ENCODE measurements around the gene RLF. TPM values are rescaled to one million over a fixed set of nuclear protein-coding genes. Genes with fewer than 3 reads are reported as not detected.

RLF gene
- polyA plus RNA-seq, 2 of the 4 experiments (the other 2 are of a cell fraction): 4.7 to 7.9 TPM

DNA sequence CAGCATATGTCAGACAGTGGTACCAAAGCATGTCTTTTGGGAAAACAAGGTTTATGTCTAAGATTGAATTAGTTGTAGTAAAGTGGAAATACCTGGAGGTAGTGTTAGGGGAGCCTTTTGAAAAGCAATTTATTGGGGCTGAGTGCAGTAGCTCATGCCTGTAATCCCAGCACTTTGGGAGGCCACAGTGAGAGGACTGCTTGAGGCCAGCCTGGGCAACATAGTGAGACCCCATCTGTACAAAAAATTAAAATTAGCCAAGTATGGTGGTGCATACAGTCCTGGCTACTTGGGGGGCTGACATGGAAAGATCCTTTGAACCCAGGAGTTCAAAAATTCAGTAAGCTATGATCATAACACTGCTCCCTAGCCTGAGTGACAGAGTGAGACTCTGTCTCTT is 104.1 kb downstream of the RLF start:
- Histone ChIP-seq H3K9me3 (no peaks in the 10 kb centered on the region), H3K4me2 (no peak overlapping the region), H3K4me1 (no peaks in the 10 kb centered on the region), H3K4me3 (no peak overlapping the region), H3K27ac (no peak overlapping the region)
- DNase-seq (ENCODE audit: low read depth in 1 of 2, low spot score in 1 of 2): no peak
- no peak for FAIRE-seq
- TF ChIP-seq EP300 (IDR thresholded peaks at IDR 0.05) (no peak), HEYL (CRISPR knock-in tag; IDR thresholded peaks at IDR 0.05) (no peak), HMGXB4 (CRISPR knock-in tag; IDR thresholded peaks at IDR 0.05; ENCODE audit: borderline replicate concordance) (no peak), RFX5 (IDR thresholded peaks at IDR 0.05) (no peak), HDAC2 (IDR thresholded peaks at IDR 0.05) (no peak), CBX2 (IDR thresholded peaks at IDR 0.05; ENCODE audit: borderline replicate concordance, low read depth) (no peak), TFCP2L1 (CRISPR knock-in tag; IDR thresholded peaks at IDR 0.05) (no peak), CTCF (IDR thresholded peaks at IDR 0.05) (no peak), NPAS2 (CRISPR knock-in tag; IDR thresholded peaks at IDR 0.05; ENCODE audit: borderline replicate concordance) (no peak), NR3C1 (IDR thresholded peaks at IDR 0.05) (no peak), MYC (IDR thresholded peaks at IDR 0.05; ENCODE audit: borderline replicate concordance, low read length) (no peak), BHLHE40 (IDR thresholded peaks at IDR 0.05; ENCODE audit: low read depth, low read length) (no peak), CBX8 (IDR thresholded peaks at IDR 0.05) (no peak), ZFP36 (IDR thresholded peaks at IDR 0.05; ENCODE audit: borderline replicate concordance, partially characterized antibody) (no peak), HOXB13 (CRISPR knock-in tag; IDR thresholded peaks at IDR 0.05; ENCODE audit: low read depth) (no peak), RCOR1 (IDR thresholded peaks at IDR 0.05; ENCODE audit: low read depth, low read length) (no peak), ZNF302 (CRISPR knock-in tag; IDR thresholded peaks at IDR 0.05) (no peak), CHD4 (IDR thresholded peaks at IDR 0.05; ENCODE audit: borderline replicate concordance) (no peak)
- ChIA-PET POLR2A (no interaction called here), CTCF (interaction anchor here (1.2 kb wide), 1 partner anchor 113 kb away, joined by 3 read pairs; no protein-coding TSS in a partner anchor)
- no peak for ATAC-seq

DNA sequence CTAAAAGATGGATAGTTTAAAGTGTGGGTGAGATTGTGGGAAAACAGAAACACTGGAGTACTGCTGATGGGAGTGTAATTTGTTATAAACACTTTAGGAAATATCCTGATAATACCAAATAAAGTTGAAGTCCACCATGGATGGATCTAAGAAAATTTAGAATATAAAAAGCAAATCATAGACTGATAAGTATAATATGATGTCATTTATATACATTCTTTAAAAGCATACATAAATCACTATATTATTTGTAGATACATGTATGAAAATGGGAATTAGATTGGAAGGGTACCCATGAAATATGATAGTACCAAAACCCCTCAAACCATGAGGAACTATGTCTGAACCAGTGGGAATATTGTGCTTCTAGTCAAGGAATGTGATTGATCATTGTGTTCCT is 104.7 kb downstream of the RLF start:
- POLR2A ChIA-PET: interaction anchor here (1.0 kb wide), 1 partner anchor 8 kb away, joined by 4 read pairs; the partner anchor contains the start of gene ZMPSTE24
- no peak for TF ChIP-seq NR3C1 (IDR thresholded peaks at IDR 0.05)
- TF ChIP-seq TFCP2L1 (CRISPR knock-in tag; IDR thresholded peaks at IDR 0.05): no peak
- no peak for TF ChIP-seq HOXB5 (CRISPR knock-in tag; IDR thresholded peaks at IDR 0.05)
- TF ChIP-seq EHF (CRISPR knock-in tag; IDR thresholded peaks at IDR 0.05): no peak
- no peak for TF ChIP-seq BHLHE40 (IDR thresholded peaks at IDR 0.05; ENCODE audit: low read depth, low read length)
- no peak for TF ChIP-seq POLR2A (IDR thresholded peaks at IDR 0.05; ENCODE audit: low read length)
- no peak for TF ChIP-seq MYC (IDR thresholded peaks at IDR 0.05; ENCODE audit: borderline replicate concordance, low read length)
- no peak for TF ChIP-seq ZFP36 (IDR thresholded peaks at IDR 0.05; ENCODE audit: borderline replicate concordance, partially characterized antibody)
- TF ChIP-seq TP53 (CRISPR knock-in tag; IDR thresholded peaks at IDR 0.05): no peak
- TF ChIP-seq NPAS2 (CRISPR knock-in tag; IDR thresholded peaks at IDR 0.05; ENCODE audit: borderline replicate concordance): no peak
- no peak for TF ChIP-seq RCOR1 (IDR thresholded peaks at IDR 0.05; ENCODE audit: low read depth, low read length)
- TF ChIP-seq, protein P1, sequence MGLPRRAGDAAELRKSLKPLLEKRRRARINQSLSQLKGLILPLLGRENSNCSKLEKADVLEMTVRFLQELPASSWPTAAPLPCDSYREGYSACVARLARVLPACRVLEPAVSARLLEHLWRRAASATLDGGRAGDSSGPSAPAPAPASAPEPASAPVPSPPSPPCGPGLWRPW (IDR thresholded peaks at IDR 0.05): no peak
- no peak for FAIRE-seq
- H3K4me3 ChIP-seq: no peak overlapping the region
- H3K4me2 ChIP-seq: no peak overlapping the region
- H3K4me1 ChIP-seq: no peaks in the 10 kb centered on the region
- no peak for ATAC-seq
- no peaks in the 10 kb centered on the region for H3K9me3 ChIP-seq
- DNase-seq (ENCODE audit: low read depth in 1 of 2, low spot score in 1 of 2): no peak
- H3K27ac ChIP-seq: no peak overlapping the region
- CTCF ChIA-PET: interaction anchor here (1.2 to 1.8 kb wide), 2 partner anchors 114 to 139 kb away, joined by 3 to 5 read pairs; no protein-coding TSS in a partner anchor
